ENCODE results near the gene PRKAR2A.

DNA sequence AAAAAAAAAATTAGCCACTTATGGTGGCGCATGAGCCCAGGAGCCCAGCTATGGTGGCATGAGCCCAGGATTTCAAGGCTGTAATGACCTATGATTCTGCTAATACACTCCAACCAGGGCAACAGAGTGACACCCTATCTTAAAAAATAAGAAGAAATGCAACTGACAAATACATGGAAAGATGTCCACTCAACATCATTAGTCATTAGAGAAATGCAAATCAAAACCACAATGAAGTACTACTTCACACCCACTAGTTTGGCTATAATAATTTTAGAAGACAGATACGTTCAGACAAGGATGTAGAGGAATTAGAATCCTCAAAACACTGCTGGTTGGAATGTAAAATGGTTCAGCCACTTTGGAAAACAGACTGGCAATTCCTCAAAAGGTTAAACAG lies 10.5 kb downstream of the PRKAR2A start:
- TF ChIP-seq CTCF (IDR thresholded peaks at IDR 0.05) = no peak
- TF ChIP-seq POLR2A (IDR thresholded peaks at IDR 0.05) = no peak
